Loucy (cell line): ENCODE results near the gene CECR2.

Source experiments
- H2AFZ ChIP-seq: fragments of 200-600 bp; sonication (generic); 2 replicates; pipeline ENCODE4 v1.6.0; 2016; ENCODE audit warnings: antibody characterized with exemption, mild to moderate bottlenecking, low read length, moderate library complexity
- H3F3A ChIP-seq: fragments of 200-600 bp; 2 replicates; pipeline ENCODE4 v1.6.0; 2016; ENCODE audit warnings: antibody characterized with exemption, low read depth, mild to moderate bottlenecking
- H3K27me3 ChIP-seq: fragments of 200-600 bp; sonication (generic); 2 replicates; pipeline ENCODE4 v1.6.1; 2014; ENCODE audit warnings: low read length, mild to moderate bottlenecking; ENCODE audit not compliant: insufficient read depth, poor library complexity, severe bottlenecking
- H3K36me3 ChIP-seq: fragments of 200-600 bp; sonication (generic); 2 replicates; pipeline ENCODE4 v1.6.1; 2016; ENCODE audit warnings: low read length; ENCODE audit not compliant: insufficient read depth
- H3K4me1 ChIP-seq: fragments of 200-600 bp; sonication (generic); 2 replicates; pipeline ENCODE4 v1.5.1; 2014; ENCODE audit warnings: low read length, mild to moderate bottlenecking; ENCODE audit not compliant: insufficient read depth, poor library complexity, severe bottlenecking
- H3K4me2 ChIP-seq: fragments of 200-600 bp; sonication (generic); 2 replicates; pipeline ENCODE4 v1.6.0; 2014; ENCODE audit warnings: antibody characterized with exemption, low read length, low read depth, mild to moderate bottlenecking; ENCODE audit not compliant: poor library complexity, severe bottlenecking
- H3K4me3 ChIP-seq: fragments of 200-600 bp; sonication (generic); 2 replicates; pipeline ENCODE4 v1.5.1; 2014; ENCODE audit warnings: low read length, mild to moderate bottlenecking, mixed read lengths; ENCODE audit not compliant: poor library complexity, severe bottlenecking
- H3K79me2 ChIP-seq: fragments of 200-600 bp; sonication (generic); 2 replicates; pipeline ENCODE4 v1.6.1; 2014; ENCODE audit warnings: low read length; ENCODE audit not compliant: insufficient read depth
- H3K9ac ChIP-seq: fragments of 200-600 bp; sonication (generic); 2 replicates; pipeline ENCODE4 v1.6.0; 2014; ENCODE audit warnings: mild to moderate bottlenecking, low read depth, low read length, moderate library complexity; ENCODE audit not compliant: poor library complexity, severe bottlenecking
- H3K9me2 ChIP-seq: fragments of 200-600 bp; sonication (generic); replicated peaks from 2 replicates; pipeline ENCODE4 v1.6.1; 2016; ENCODE audit warnings: low read depth, low read length, mixed read lengths
- H3K9me3 ChIP-seq: fragments of 200-600 bp; sonication (generic); 2 replicates; pipeline ENCODE4 v1.6.1; 2014; ENCODE audit warnings: mild to moderate bottlenecking, antibody characterized with exemption, low read length, low read depth; ENCODE audit not compliant: insufficient read depth
- H4K20me1 ChIP-seq: fragments of 200-600 bp; sonication (generic); 2 replicates; pipeline ENCODE4 v1.6.0; 2014; ENCODE audit warnings: antibody characterized with exemption, low read length, mild to moderate bottlenecking; ENCODE audit not compliant: insufficient read depth, poor library complexity, severe bottlenecking
- CTCF ChIP-seq: fragments of 200-600 bp; sonication (generic); conservative IDR thresholded peaks from 2 replicates; pipeline ENCODE4 v1.5.1; 2014; ENCODE audit warnings: mild to moderate bottlenecking, antibody characterized with exemption, low read length
- EZH2phosphoT487 ChIP-seq: fragments of 200-600 bp; IDR thresholded peaks from 2 replicates; pipeline ENCODE4 v1.6.1; 2018; ENCODE audit warnings: antibody characterized with exemption, mild to moderate bottlenecking, moderate library complexity, borderline replicate concordance

Gene CECR2

GRCh38 chr22:17357688-17358087 is 11.6 kb upstream of the CECR2 start:
- no peaks in the 10 kb centered on the region for H3K9me3 ChIP-seq
- no peak overlapping the region for H3K9ac ChIP-seq
- H3K4me2 ChIP-seq = no peak overlapping the region
- no peaks in the 10 kb centered on the region for H3K36me3 ChIP-seq
- H3K9me2 ChIP-seq = no peaks in the 10 kb centered on the region
- H3K4me1 ChIP-seq = no peaks in the 10 kb centered on the region
- TF ChIP-seq EZH2phosphoT487 (no peak), CTCF (no peak)
- no peaks in the 10 kb centered on the region for H3F3A ChIP-seq
- no peaks in the 10 kb centered on the region for H3K27me3 ChIP-seq
- no peak overlapping the region for H2AFZ ChIP-seq
- no peaks in the 10 kb centered on the region for H4K20me1 ChIP-seq
- H3K4me3 ChIP-seq = no peak overlapping the region
- no peaks in the 10 kb centered on the region for H3K79me2 ChIP-seq

- no peak overlapping the region for H3K4me3 ChIP-seq
- no peaks in the 10 kb centered on the region for H3K9me2 ChIP-seq
- no peaks in the 10 kb centered on the region for H3K9me3 ChIP-seq
- H3K4me2 ChIP-seq = no peak overlapping the region
- no peaks in the 10 kb centered on the region for H3K27me3 ChIP-seq
- H2AFZ ChIP-seq = no peak overlapping the region
- H3K4me1 ChIP-seq = no peaks in the 10 kb centered on the region
- TF ChIP-seq CTCF (no peak), EZH2phosphoT487 (no peak)
- no peaks in the 10 kb centered on the region for H3F3A ChIP-seq
- H3K9ac ChIP-seq = no peak overlapping the region
- H4K20me1 ChIP-seq = no peaks in the 10 kb centered on the region
- H3K36me3 ChIP-seq = no peaks in the 10 kb centered on the region
- H3K79me2 ChIP-seq = no peaks in the 10 kb centered on the region
Measured at GRCh38 chr22:17358415-17358814, 10.8 kb upstream of the CECR2 start.

GRCh38 chr22:17359501-17359900 is 9.8 kb upstream of the CECR2 start:
- Histone ChIP-seq H3K9me2 (no peaks in the 10 kb centered on the region), H3K4me3 (no peak overlapping the region), H3K79me2 (no peaks in the 10 kb centered on the region), H3K4me2 (no peak overlapping the region), H4K20me1 (no peaks in the 10 kb centered on the region), H3K9me3 (no peaks in the 10 kb centered on the region), H2AFZ (no peak overlapping the region), H3K9ac (no peak overlapping the region), H3F3A (no peaks in the 10 kb centered on the region), H3K27me3 (no peaks in the 10 kb centered on the region), H3K4me1 (no peaks in the 10 kb centered on the region), H3K36me3 (no peaks in the 10 kb centered on the region)
- TF ChIP-seq EZH2phosphoT487 = no peak
- no peak for TF ChIP-seq CTCF
